GM19193 (cell line): ENCODE results near the gene TULP1.

Experiments
- POLR2A ChIP-seq: IDR thresholded peaks from 4 replicates; pipeline ENCODE4 v1.6.1; 2011; ENCODE audit not compliant: insufficient read depth, insufficient read length; ENCODE audit errors: extremely low read depth

The TULP1 gene

GRCh38 chr6:35448191-35448590 is 64.5 kb downstream of the TULP1 start:
- no peak for TF ChIP-seq POLR2A
